ENCODE results near the gene UST. TPM values are rescaled to one million over a fixed set of nuclear protein-coding genes. Genes with fewer than 3 reads are reported as not detected.

UST gene
- total RNA-seq, 2 experiments from 2014 or later, result 1.5 to 2.3 TPM

DNA sequence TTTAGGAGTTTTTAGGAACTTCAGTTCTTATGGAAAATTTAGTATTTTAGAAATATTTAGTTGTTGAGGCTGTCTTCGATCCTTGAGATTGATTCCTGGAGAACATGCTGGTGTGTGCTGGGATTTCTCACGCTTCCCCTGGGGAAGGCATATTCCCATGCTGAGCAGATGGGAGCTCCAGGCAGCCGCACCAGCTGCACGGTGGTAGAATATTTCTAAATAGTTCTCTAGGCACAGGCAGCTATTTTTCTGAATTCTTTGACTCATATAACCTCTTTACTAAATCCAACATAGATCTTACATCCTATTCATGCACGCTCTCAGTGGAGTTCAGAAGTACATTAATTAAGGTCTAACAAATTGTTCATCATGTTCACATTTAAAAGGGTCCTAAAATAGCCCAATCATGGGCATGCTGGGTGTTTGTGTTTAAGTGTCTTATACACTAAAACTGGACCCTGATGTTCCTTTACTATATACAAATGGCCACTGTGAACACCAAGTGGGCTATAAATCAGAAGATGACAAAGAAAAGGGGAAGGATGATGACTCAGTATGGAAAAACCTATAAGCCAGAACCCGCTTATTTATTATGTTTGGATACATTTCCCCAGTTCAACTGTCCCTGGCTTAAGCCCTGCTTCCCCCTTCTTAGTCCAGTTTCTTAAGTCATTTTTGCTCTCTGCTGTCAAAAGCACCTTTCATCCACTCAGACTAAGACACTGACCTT is 138.5 kb downstream of the UST start:
- no peaks in the 10 kb centered on the region for H3K4me1 Mint-ChIP-seq
- no peaks in the 10 kb centered on the region for H3K9me3 Mint-ChIP-seq (ENCODE audit: low read depth)
- ATAC-seq (no peak), DNase-seq (no peak)
- no peak overlapping the region for H3K27ac Mint-ChIP-seq
- CTCF ChIA-PET, result interaction anchor here (1.2 kb wide), 1 partner anchor 13 kb away, joined by 3 read pairs; no protein-coding TSS in a partner anchor
- H3K27me3 Mint-ChIP-seq, result no peaks in the 10 kb centered on the region
- no peak overlapping the region for H3K4me3 Mint-ChIP-seq
- no peaks in the 10 kb centered on the region for H3K36me3 Mint-ChIP-seq

DNA sequence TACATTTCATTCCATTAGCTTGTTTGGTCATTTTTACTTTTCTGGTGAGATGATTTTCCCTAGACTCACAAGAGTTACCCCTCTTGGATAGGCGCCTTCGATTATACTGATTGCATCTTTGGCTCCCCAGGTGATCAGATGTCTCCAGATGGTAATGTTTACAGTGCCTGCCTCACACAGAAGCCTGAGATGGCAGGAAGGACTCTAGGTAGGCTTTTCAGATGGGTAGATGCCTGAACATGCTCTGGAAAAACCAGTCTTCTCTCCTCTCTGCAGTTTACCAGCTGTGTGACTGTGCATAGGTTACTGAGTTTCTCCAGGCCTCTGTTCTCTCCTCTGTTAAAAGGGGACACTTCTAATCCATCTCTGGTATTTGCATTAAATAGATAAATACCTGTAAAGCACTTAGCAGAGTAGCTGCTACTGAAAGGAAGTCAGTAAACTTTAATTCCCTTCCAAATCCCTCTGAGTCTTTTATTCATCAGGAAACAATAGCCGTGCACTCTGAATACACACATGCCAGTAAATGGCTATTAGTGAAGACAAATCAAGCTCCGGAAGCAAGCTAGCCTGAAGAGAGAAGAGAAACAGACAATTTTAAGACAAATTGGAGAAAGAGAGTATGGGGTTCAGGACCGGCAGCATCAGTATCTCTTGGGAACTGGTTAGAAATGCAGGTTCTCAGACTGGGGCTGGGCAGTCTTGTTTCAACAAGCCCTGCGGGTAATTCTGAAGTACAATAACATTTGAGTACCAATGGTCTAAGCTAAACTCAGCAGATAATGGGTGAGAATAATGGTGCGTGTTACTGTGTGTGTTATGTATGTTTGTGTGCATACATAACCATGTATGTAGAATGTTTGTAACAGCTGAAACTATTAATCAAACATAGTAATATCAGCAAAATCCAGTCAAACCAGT is 139.4 kb downstream of the UST start:
- no peaks in the 10 kb centered on the region for H3K27me3 Mint-ChIP-seq
- no peaks in the 10 kb centered on the region for H3K4me1 Mint-ChIP-seq
- H3K36me3 Mint-ChIP-seq, result no peaks in the 10 kb centered on the region
- ATAC-seq, result no peak
- H3K4me3 Mint-ChIP-seq, result no peak overlapping the region
- no peak for DNase-seq
- H3K27ac Mint-ChIP-seq, result no peak overlapping the region
- H3K9me3 Mint-ChIP-seq (ENCODE audit: low read depth), result no peaks in the 10 kb centered on the region
- CTCF ChIA-PET, result no interaction called here

DNA sequence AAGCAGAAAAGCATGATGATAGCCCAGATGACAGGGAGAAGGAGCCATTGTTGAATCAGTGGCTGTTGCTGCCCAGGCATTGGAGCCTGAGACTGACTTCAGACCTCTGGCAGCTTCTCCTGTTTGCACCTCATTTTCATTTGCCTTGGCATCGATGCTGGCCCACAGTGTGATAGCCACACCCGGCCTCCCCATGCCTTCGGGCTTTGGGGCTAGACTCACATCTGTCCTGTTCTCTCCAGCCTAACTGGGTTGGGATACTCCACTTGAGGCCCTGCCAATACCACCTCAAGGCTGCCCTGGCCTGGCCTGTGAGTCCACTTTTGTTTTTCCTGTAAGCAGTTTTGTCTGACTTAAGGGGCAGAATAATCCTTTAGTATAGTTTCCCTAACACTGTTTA is 140.4 kb downstream of the UST start:
- ATAC-seq (no peak), DNase-seq (no peak)
- no peaks in the 10 kb centered on the region for H3K9me3 Mint-ChIP-seq (ENCODE audit: low read depth)
- H3K27me3 Mint-ChIP-seq, result no peaks in the 10 kb centered on the region
- no peak overlapping the region for H3K4me3 Mint-ChIP-seq
- CTCF ChIA-PET, result no interaction called here
- no peak overlapping the region for H3K27ac Mint-ChIP-seq
- H3K36me3 Mint-ChIP-seq, result no peaks in the 10 kb centered on the region
- H3K4me1 Mint-ChIP-seq, result no peaks in the 10 kb centered on the region

DNA sequence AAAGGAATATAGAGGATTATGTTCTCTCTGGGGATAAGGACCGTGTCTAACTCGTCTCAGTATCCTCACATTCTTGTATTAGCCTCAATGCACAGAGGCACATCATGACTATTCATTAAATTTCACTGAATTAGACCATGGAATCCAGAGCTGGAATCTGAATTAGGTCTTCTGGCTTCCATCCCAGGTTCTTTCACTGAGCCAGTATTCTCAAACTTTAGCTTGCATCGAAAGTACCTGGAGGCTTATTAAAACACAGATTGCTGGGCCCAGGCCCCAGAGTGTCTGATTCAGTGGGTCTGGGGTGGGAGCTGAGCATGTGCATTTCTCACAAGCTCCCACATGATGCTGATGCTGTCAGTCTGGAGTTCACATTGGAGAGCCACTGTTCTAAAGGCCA is 142.0 kb downstream of the UST start:
- CTCF ChIA-PET, result no interaction called here

DNA sequence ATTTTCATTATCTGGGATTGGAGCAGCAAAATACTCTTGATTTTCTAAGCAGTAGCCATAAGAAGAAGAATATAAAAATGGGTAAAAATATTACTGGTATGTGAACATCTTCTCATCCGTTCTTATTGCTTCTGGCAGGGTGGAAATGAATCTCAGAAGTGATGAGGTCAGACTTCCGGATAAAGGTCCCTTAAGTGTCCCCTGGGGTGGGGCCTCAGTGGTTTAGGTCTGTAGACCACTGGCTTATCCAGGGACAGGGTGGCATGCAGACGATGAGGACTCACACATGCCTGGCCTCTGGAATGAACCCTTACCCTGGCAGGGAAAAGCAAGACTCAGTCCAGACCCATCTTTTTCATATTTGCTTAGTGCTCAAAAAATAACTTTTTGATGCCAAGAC is 143.3 kb downstream of the UST start:
- H3K27ac Mint-ChIP-seq, result no peak overlapping the region
- H3K36me3 Mint-ChIP-seq, result peaks cover 2% of the 10 kb centered on the region
- CTCF ChIA-PET, result no interaction called here
- no peak for DNase-seq
- H3K4me3 Mint-ChIP-seq, result no peak overlapping the region
- H3K9me3 Mint-ChIP-seq (ENCODE audit: low read depth), result peaks cover 2% of the 10 kb centered on the region
- H3K4me1 Mint-ChIP-seq, result no peaks in the 10 kb centered on the region
- no peak for ATAC-seq
- H3K27me3 Mint-ChIP-seq, result no peaks in the 10 kb centered on the region

More for the DNA sequence above, 142.0 kb downstream of the UST start:
- H3K4me3 Mint-ChIP-seq, result no peak overlapping the region
- H3K27me3 Mint-ChIP-seq, result no peaks in the 10 kb centered on the region
- no peaks in the 10 kb centered on the region for H3K36me3 Mint-ChIP-seq
- no peak overlapping the region for H3K27ac Mint-ChIP-seq
- no peak for ATAC-seq
- no peaks in the 10 kb centered on the region for H3K9me3 Mint-ChIP-seq (ENCODE audit: low read depth)
- DNase-seq, result no peak
- no peaks in the 10 kb centered on the region for H3K4me1 Mint-ChIP-seq

DNA sequence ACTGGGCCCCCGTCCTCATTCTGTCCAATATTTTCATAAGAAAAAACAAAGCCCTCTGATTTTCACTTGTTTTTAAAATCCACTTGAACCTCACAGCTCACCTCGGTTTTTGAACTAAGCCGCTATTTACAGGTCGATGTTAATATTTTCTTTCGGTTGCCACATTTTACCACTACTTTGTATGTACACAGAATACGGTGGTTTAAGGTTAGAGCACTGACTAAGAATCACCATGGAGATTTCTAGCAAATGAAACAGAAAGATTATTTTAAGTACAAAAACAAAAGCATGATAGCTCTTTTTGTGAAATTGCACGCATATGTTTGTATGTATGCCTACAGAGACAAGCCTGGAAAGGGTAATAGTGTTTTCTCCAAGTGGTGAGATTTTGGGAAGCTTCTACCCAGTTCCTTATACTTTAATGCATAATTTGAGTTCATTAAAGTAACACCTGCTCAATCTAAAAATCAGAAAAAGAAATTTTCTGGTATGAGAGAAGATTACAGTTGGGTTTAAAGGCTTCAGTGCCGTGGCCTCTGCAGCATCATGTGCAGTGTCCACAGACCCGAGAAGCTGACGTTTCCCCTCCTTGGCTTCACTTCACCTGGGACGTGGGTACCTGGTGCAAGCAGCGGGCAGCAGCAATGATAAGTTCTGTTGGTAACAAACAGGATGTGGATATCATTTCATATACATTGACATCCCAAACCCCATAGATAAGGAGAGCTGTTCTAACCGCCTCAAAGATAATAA is 144.0 kb downstream of the UST start:
- Mint-ChIP-seq H3K4me1 (no peaks in the 10 kb centered on the region), H3K36me3 (peaks cover 3% of the 10 kb centered on the region), H3K27ac (peak overlapping the region; percentile 45), H3K4me3 (no peak overlapping the region), H3K9me3 (ENCODE audit: low read depth) (peaks cover 2% of the 10 kb centered on the region), H3K27me3 (no peaks in the 10 kb centered on the region)
- DNase-seq (no peak), ATAC-seq (peak; percentile 23)
- CTCF ChIA-PET, result no interaction called here

DNA sequence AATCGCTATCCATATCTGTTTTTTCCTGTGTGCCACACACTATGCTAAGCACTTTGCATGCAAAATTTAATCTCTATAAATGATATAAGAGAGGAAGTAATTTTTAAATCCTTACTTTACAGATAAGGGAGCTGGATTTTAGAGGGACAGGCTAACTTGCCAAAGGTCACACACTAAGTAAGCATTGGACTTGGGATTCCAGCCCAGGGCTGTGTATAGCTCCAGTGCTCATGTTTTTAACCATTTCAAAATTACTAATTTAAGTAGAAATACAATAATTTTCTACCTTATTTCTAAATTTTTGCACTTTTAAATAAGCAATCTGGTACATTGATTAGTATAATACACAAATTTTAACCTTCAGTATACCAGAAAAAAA is 144.6 kb downstream of the UST start:
- DNase-seq, result no peak
- Mint-ChIP-seq H3K4me3 (no peak overlapping the region), H3K36me3 (peaks cover 3% of the 10 kb centered on the region), H3K4me1 (no peaks in the 10 kb centered on the region), H3K9me3 (ENCODE audit: low read depth) (peaks cover 2% of the 10 kb centered on the region), H3K27me3 (no peaks in the 10 kb centered on the region), H3K27ac (no peak overlapping the region)
- CTCF ChIA-PET, result no interaction called here
- no peak for ATAC-seq

DNA sequence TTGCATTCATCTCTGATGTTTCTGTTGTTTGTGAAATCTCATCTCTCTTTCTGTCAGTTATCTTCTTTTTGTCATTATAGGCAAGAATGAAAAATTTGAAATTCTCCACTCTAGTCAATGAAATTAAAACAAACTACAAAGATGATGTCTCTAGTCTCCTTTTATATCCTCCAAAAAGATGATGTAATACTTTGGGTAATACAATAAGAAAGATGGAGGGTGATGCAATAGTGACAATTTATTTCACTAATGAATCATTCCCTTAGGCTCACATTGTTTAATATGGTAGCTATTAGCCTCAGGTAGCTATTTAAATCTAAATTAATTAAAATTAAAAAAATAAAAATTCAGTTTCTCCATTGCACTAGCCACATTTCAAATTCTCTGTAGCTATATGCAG is 145.4 kb downstream of the UST start:
- DNase-seq, result no peak
- CTCF ChIA-PET, result no interaction called here
- Mint-ChIP-seq H3K27me3 (no peaks in the 10 kb centered on the region), H3K27ac (no peak overlapping the region), H3K4me1 (no peaks in the 10 kb centered on the region), H3K4me3 (no peak overlapping the region), H3K36me3 (peaks cover 3% of the 10 kb centered on the region), H3K9me3 (ENCODE audit: low read depth) (peaks cover 2% of the 10 kb centered on the region)
- ATAC-seq, result no peak

DNA sequence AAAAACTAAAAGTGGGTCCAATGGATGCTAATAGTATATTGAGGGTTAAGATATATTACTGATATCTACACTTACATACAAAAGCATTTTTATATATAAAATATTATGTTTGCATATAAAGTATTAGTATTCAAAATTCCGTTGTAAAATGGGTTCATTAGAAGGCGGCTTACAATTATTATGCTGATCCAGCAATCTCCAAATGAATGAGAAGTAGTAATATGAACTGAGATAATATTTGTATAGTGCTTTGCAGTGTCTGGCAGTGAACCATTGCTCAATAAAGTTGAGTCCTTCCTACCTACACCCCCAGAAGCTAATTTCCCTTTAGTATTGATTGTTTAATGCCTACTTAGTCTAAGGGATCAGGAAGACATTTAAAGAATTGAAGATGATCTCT is 146.2 kb downstream of the UST start:
- Mint-ChIP-seq H3K27ac (no peak overlapping the region), H3K36me3 (peaks cover 3% of the 10 kb centered on the region), H3K27me3 (no peaks in the 10 kb centered on the region), H3K4me1 (no peaks in the 10 kb centered on the region), H3K9me3 (ENCODE audit: low read depth) (peaks cover 2% of the 10 kb centered on the region), H3K4me3 (no peak overlapping the region)
- no peak for ATAC-seq
- CTCF ChIA-PET, result no interaction called here
- DNase-seq, result no peak

DNA sequence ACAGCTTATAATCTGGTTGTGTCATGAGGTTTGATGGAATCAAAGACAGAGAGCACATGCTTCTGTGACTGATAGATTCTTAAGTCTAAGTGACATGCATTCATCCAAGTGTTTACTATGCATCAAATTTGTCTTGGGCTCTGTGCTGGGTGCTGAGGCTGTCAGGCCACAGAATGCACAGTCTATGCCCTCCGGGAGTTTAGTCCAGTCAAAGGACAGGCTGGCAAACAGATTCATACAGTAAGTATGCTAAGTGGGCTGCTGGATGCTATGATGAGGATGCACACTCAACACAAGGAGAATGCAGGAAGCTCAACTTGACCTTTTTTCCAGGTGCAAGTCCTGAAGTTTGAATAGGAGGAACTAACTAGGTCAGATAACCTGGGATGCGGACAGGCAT is 146.7 kb downstream of the UST start:
- no peak overlapping the region for H3K4me3 Mint-ChIP-seq
- ATAC-seq, result no peak

DNA sequence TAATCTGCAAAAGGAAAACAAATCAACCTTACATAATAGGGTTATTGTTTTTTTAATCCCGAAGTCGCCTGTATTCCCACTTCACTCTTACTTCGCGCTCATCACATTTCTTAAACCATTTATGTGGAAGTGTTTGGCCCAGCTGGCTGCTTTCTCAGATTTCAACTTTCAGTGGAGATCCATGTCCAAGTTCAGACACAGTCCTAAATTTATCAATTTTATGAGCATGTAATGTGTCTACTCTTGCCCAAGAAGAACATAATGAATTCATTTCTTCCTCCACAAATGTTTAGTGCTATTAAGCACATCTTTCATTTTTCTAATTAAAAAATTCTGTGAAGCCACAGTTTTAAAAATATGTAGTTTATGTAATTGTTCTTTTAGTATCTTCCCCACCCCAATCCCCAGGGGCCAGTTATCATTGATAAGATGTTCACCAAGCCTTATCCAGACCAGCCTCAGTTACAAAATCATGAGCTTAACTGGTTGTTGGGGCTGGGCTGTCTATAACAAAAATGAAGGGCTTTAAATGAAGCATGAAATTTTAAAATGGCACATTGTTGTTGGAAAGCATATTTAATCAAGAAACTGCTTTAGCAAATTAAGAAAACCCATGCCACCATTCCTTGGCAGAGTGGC is 151.7 kb downstream of the UST start:
- DNase-seq (no peak), ATAC-seq (no peak)
- Mint-ChIP-seq H3K36me3 (peaks cover 3% of the 10 kb centered on the region), H3K27ac (no peak overlapping the region), H3K4me1 (no peaks in the 10 kb centered on the region), H3K9me3 (ENCODE audit: low read depth) (peaks cover 2% of the 10 kb centered on the region), H3K27me3 (no peaks in the 10 kb centered on the region), H3K4me3 (no peak overlapping the region)
- CTCF ChIA-PET, result interaction anchor here (0.8 kb wide), 1 partner anchor 14 kb away, joined by 3 read pairs; no protein-coding TSS in a partner anchor

More for the DNA sequence above, 146.7 kb downstream of the UST start:
- Mint-ChIP-seq H3K27ac (no peak overlapping the region), H3K27me3 (no peaks in the 10 kb centered on the region), H3K9me3 (ENCODE audit: low read depth) (peaks cover 2% of the 10 kb centered on the region), H3K4me1 (no peaks in the 10 kb centered on the region), H3K36me3 (peaks cover 3% of the 10 kb centered on the region)
- CTCF ChIA-PET, result no interaction called here
- no peak for DNase-seq

DNA sequence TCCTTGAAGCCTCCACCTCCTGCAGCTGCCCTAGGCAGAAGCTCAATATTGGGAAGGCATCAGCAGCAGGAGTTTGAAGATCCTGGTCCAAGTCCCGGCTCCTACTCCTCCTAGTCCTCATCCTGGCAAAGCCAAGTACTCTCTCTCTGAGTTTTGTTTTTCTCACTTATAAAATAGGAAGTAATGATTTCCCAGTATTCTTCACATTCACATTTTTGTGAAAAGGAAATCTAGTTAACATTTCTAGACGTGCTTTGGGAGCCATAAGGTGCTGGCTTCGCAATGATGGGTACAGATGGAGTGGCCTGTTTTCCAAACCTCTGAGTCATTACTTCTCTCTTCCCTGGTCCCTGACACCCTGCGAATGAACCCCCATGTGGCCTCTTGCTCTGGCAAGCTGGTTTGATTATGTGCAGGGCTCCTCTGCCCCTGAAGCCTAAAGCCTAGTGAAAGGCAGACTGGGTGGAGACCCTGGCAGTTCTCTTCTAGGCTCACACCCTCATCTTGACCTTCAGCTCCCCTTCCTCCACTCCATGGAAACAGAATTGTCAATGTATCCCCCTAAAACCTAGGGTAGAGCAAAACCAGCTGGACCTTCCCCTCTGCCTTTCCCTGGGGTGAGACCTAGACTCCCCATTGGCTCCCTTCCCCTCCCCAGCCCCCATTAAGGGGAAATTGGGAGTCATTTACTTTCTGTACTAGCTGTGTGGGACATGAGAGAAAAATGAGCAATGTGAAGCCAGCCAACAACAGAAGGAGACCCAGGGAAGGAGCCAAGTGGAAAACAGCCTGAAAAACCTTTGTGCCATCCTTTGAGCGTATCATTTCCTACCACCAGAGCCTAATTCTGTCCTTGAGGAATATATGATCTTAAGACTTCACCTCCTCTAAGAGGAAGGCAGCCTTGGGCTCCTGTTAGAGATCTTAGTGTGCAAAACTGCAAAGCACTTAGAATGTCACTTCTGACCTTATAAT is 158.4 kb downstream of the UST start:
- no peak overlapping the region for H3K4me3 Mint-ChIP-seq
- peaks cover 2% of the 10 kb centered on the region for H3K27me3 Mint-ChIP-seq
- no peak for DNase-seq
- no peak for ATAC-seq
- no peaks in the 10 kb centered on the region for H3K36me3 Mint-ChIP-seq
- no peaks in the 10 kb centered on the region for H3K9me3 Mint-ChIP-seq (ENCODE audit: low read depth)
- H3K27ac Mint-ChIP-seq, result no peak overlapping the region
- no peaks in the 10 kb centered on the region for H3K4me1 Mint-ChIP-seq
- CTCF ChIA-PET, result no interaction called here
